Fibroblast of skin of right biceps (primary cell): ENCODE data around the gene AMMECR1.
"Not testable (repeated sequence)": the region's sequence is repeated elsewhere in the genome, so short reads cannot be mapped to it uniquely, and the experiment has no call there.

ENCODE experiments used
- DNase-seq: peaks from one replicate; pipeline ENCODE4 v3.0.0-alpha.2; 2013

AMMECR1 gene

GRCh38 chrX:110162867-110163266 is 155.0 kb downstream of the AMMECR1 start:
- DNase-seq, result no peak

GRCh38 chrX:110162131-110162530 is 155.8 kb downstream of the AMMECR1 start:
- no peak for DNase-seq

- DNase-seq, result no peak
These were observed 156.6 kb downstream of the AMMECR1 start for GRCh38 chrX:110161361-110161686.

- DNase-seq, result no peak
These were observed 158.0 kb downstream of the AMMECR1 start for GRCh38 chrX:110159865-110160264.

- no peak for DNase-seq
These were observed 158.7 kb downstream of the AMMECR1 start for GRCh38 chrX:110159235-110159634.

- DNase-seq, result no peak
These were observed 160.4 kb downstream of the AMMECR1 start for GRCh38 chrX:110157444-110157843.

GRCh38 chrX:110156167-110156754 is 161.6 kb downstream of the AMMECR1 start:
- DNase-seq, result no peak

GRCh38 chrX:110155759-110156158 is 162.1 kb downstream of the AMMECR1 start:
- DNase-seq, result no peak

GRCh38 chrX:110154328-110154727 is 163.6 kb downstream of the AMMECR1 start:
- not testable (repeated sequence) for DNase-seq

GRCh38 chrX:110153896-110154295 is 164.0 kb downstream of the AMMECR1 start:
- no peak for DNase-seq

GRCh38 chrX:110153244-110153643 is 164.6 kb downstream of the AMMECR1 start:
- no peak for DNase-seq

- peak; percentile 45 for DNase-seq
These were observed 171.4 kb downstream of the AMMECR1 start for GRCh38 chrX:110146521-110146920.

- DNase-seq, result peak; percentile 22
These were observed 172.0 kb downstream of the AMMECR1 start for GRCh38 chrX:110145854-110146253.

GRCh38 chrX:110145311-110145710 is 172.6 kb downstream of the AMMECR1 start:
- no peak for DNase-seq
